ENCODE data around the gene C5orf15. TPM values are rescaled to one million over a fixed set of nuclear protein-coding genes. Genes with fewer than 3 reads are reported as not detected.
"Not testable (repeated sequence)": the region's sequence is repeated elsewhere in the genome, so short reads cannot be mapped to it uniquely, and the experiment has no call there.

The C5orf15 gene
- total RNA-seq, 1 donor from 2014 or later = 63.7 TPM

- H3K27me3 Mint-ChIP-seq (ENCODE audit: low read depth) = no peaks in the 10 kb centered on the region
- peaks cover 29% of the 10 kb centered on the region for H3K4me1 Mint-ChIP-seq (ENCODE audit: low read depth)
- H3K4me3 Mint-ChIP-seq (ENCODE audit: low read depth) = peak overlapping the region; percentile 96
- intact Hi-C loops (cut with micrococcal nuclease) = loop anchor here (2.0 kb wide), 1 partner anchor 35 kb away; the partner anchor contains the start of gene VDAC1
- no peaks in the 10 kb centered on the region for H3K9me3 Mint-ChIP-seq
- peak overlapping the region; percentile 75 for H3K27ac Mint-ChIP-seq
- DNase-seq (ENCODE audit: low spot score) = no peak
- H3K36me3 Mint-ChIP-seq (ENCODE audit: low read depth) = peaks cover 63% of the 10 kb centered on the region
Measured at GRCh38 chr5:133969654-133970324, 1.4 kb upstream of the C5orf15 start.

GRCh38 chr5:133967698-133968203, 674 bp downstream of the C5orf15 start:
- Mint-ChIP-seq H3K4me1 (ENCODE audit: low read depth) (peaks cover 46% of the 10 kb centered on the region), H3K36me3 (ENCODE audit: low read depth) (peaks cover 63% of the 10 kb centered on the region), H3K27ac (peak overlapping the region; percentile 93), H3K9me3 (peaks cover 6% of the 10 kb centered on the region), H3K27me3 (ENCODE audit: low read depth) (no peaks in the 10 kb centered on the region), H3K4me3 (ENCODE audit: low read depth) (peak overlapping the region; percentile 96)
- no peak for DNase-seq (ENCODE audit: low spot score)
- intact Hi-C loops (cut with micrococcal nuclease) = loop anchor here (1.0 to 2.0 kb wide), 3 partner anchors 8 to 37 kb away; partner anchors contain the start of gene VDAC1

GRCh38 chr5:133967124-133967523, 1.3 kb downstream of the C5orf15 start:
- Mint-ChIP-seq H3K36me3 (ENCODE audit: low read depth) (peaks cover 63% of the 10 kb centered on the region), H3K4me1 (ENCODE audit: low read depth) (peaks cover 52% of the 10 kb centered on the region), H3K27me3 (ENCODE audit: low read depth) (no peaks in the 10 kb centered on the region), H3K27ac (peak overlapping the region; percentile 93), H3K9me3 (peaks cover 6% of the 10 kb centered on the region), H3K4me3 (ENCODE audit: low read depth) (peak overlapping the region; percentile 96)
- no peak for DNase-seq (ENCODE audit: low spot score)
- intact Hi-C loops (cut with micrococcal nuclease) = no loop called here

GRCh38 chr5:133966090-133966489, 2.3 kb downstream of the C5orf15 start:
- peaks cover 61% of the 10 kb centered on the region for H3K36me3 Mint-ChIP-seq (ENCODE audit: low read depth)
- no peak overlapping the region for H3K27ac Mint-ChIP-seq
- intact Hi-C loops (cut with micrococcal nuclease) = no loop called here
- no peak overlapping the region for H3K4me3 Mint-ChIP-seq (ENCODE audit: low read depth)
- DNase-seq (ENCODE audit: low spot score) = no peak
- peaks cover 52% of the 10 kb centered on the region for H3K4me1 Mint-ChIP-seq (ENCODE audit: low read depth)
- H3K27me3 Mint-ChIP-seq (ENCODE audit: low read depth) = no peaks in the 10 kb centered on the region
- H3K9me3 Mint-ChIP-seq = peaks cover 6% of the 10 kb centered on the region

GRCh38 chr5:133963493-133964128, 4.8 kb downstream of the C5orf15 start:
- Mint-ChIP-seq H3K9me3 (peaks cover 6% of the 10 kb centered on the region), H3K4me1 (ENCODE audit: low read depth) (peaks cover 58% of the 10 kb centered on the region)

GRCh38 chr5:133962801-133963476, 5.5 kb downstream of the C5orf15 start:
- Mint-ChIP-seq H3K36me3 (ENCODE audit: low read depth) (peaks cover 61% of the 10 kb centered on the region), H3K27me3 (ENCODE audit: low read depth) (no peaks in the 10 kb centered on the region), H3K4me1 (ENCODE audit: low read depth) (peaks cover 58% of the 10 kb centered on the region), H3K27ac (peak overlapping the region; percentile 85), H3K4me3 (ENCODE audit: low read depth) (peak overlapping the region; percentile 22), H3K9me3 (peaks cover 6% of the 10 kb centered on the region)
- intact Hi-C loops (cut with micrococcal nuclease) = loop anchor here (1.0 kb wide), 1 partner anchor 89 kb away; no protein-coding TSS in a partner anchor
- no peak for DNase-seq (ENCODE audit: low spot score)

More at GRCh38 chr5:133963493-133964128, 4.8 kb downstream of the C5orf15 start:
- Mint-ChIP-seq H3K27ac (peak overlapping the region; percentile 85), H3K36me3 (ENCODE audit: low read depth) (peaks cover 64% of the 10 kb centered on the region), H3K4me3 (ENCODE audit: low read depth) (peak overlapping the region; percentile 22), H3K27me3 (ENCODE audit: low read depth) (no peaks in the 10 kb centered on the region)
- no peak for DNase-seq (ENCODE audit: low spot score)
- intact Hi-C loops (cut with micrococcal nuclease) = loop anchor here (1.0 kb wide), 1 partner anchor 89 kb away; no protein-coding TSS in a partner anchor

GRCh38 chr5:133962131-133962530, 6.3 kb downstream of the C5orf15 start:
- no peak for DNase-seq (ENCODE audit: low spot score)
- Mint-ChIP-seq H3K4me1 (ENCODE audit: low read depth) (peaks cover 58% of the 10 kb centered on the region), H3K9me3 (peaks cover 6% of the 10 kb centered on the region), H3K27me3 (ENCODE audit: low read depth) (no peaks in the 10 kb centered on the region), H3K36me3 (ENCODE audit: low read depth) (peaks cover 63% of the 10 kb centered on the region), H3K27ac (peak overlapping the region; percentile 85), H3K4me3 (ENCODE audit: low read depth) (peak overlapping the region; percentile 5)
- intact Hi-C loops (cut with micrococcal nuclease) = no loop called here

GRCh38 chr5:133959643-133960042, 8.8 kb downstream of the C5orf15 start:
- intact Hi-C loops (cut with micrococcal nuclease) = loop anchor here (1.0 kb wide), 1 partner anchor 9 kb away; the partner anchor contains the start of gene C5orf15
- DNase-seq (ENCODE audit: low spot score) = no peak

GRCh38 chr5:133957591-133957990, 10.8 kb downstream of the C5orf15 start:
- peaks cover 26% of the 10 kb centered on the region for H3K4me1 Mint-ChIP-seq (ENCODE audit: low read depth)
- no peaks in the 10 kb centered on the region for H3K27me3 Mint-ChIP-seq (ENCODE audit: low read depth)
- no peak for DNase-seq (ENCODE audit: low spot score)
- intact Hi-C loops (cut with micrococcal nuclease) = no loop called here
- no peaks in the 10 kb centered on the region for H3K9me3 Mint-ChIP-seq
- H3K36me3 Mint-ChIP-seq (ENCODE audit: low read depth) = peaks cover 59% of the 10 kb centered on the region
- peak overlapping the region; percentile 73 for H3K27ac Mint-ChIP-seq
- peak overlapping the region; percentile 58 for H3K4me3 Mint-ChIP-seq (ENCODE audit: low read depth)

More at GRCh38 chr5:133959643-133960042, 8.8 kb downstream of the C5orf15 start:
- Mint-ChIP-seq H3K27me3 (ENCODE audit: low read depth) (no peaks in the 10 kb centered on the region), H3K9me3 (peaks cover 6% of the 10 kb centered on the region), H3K4me1 (ENCODE audit: low read depth) (peaks cover 43% of the 10 kb centered on the region), H3K36me3 (ENCODE audit: low read depth) (peaks cover 67% of the 10 kb centered on the region), H3K27ac (peak overlapping the region; percentile 89), H3K4me3 (ENCODE audit: low read depth) (peak overlapping the region; percentile 75)

GRCh38 chr5:133957080-133957479, 11.3 kb downstream of the C5orf15 start:
- no peaks in the 10 kb centered on the region for H3K9me3 Mint-ChIP-seq

GRCh38 chr5:133956196-133956595, 12.2 kb downstream of the C5orf15 start:
- intact Hi-C loops (cut with micrococcal nuclease); H3K9me3 Mint-ChIP-seq; H3K27me3 Mint-ChIP-seq (ENCODE audit: low read depth); DNase-seq (ENCODE audit: low spot score); H3K27ac Mint-ChIP-seq; H3K4me3 Mint-ChIP-seq (ENCODE audit: low read depth): not testable (repeated sequence)
- H3K4me1 Mint-ChIP-seq (ENCODE audit: low read depth) = peaks cover 21% of the 10 kb centered on the region
- H3K36me3 Mint-ChIP-seq (ENCODE audit: low read depth) = peaks cover 54% of the 10 kb centered on the region

More at GRCh38 chr5:133957080-133957479, 11.3 kb downstream of the C5orf15 start:
- H3K36me3 Mint-ChIP-seq (ENCODE audit: low read depth) = peaks cover 54% of the 10 kb centered on the region
- DNase-seq (ENCODE audit: low spot score) = no peak
- intact Hi-C loops (cut with micrococcal nuclease) = no loop called here
- peak overlapping the region; percentile 58 for H3K4me3 Mint-ChIP-seq (ENCODE audit: low read depth)
- no peaks in the 10 kb centered on the region for H3K27me3 Mint-ChIP-seq (ENCODE audit: low read depth)
- H3K4me1 Mint-ChIP-seq (ENCODE audit: low read depth) = peaks cover 21% of the 10 kb centered on the region
- H3K27ac Mint-ChIP-seq = peak overlapping the region; percentile 73

GRCh38 chr5:133953568-133954145, 14.8 kb downstream of the C5orf15 start:
- Mint-ChIP-seq H3K36me3 (ENCODE audit: low read depth) (peaks cover 39% of the 10 kb centered on the region), H3K4me3 (ENCODE audit: low read depth) (no peak overlapping the region), H3K9me3 (no peaks in the 10 kb centered on the region), H3K4me1 (ENCODE audit: low read depth) (peaks cover 11% of the 10 kb centered on the region), H3K27me3 (ENCODE audit: low read depth) (no peaks in the 10 kb centered on the region), H3K27ac (no peak overlapping the region)
- intact Hi-C loops (cut with micrococcal nuclease) = no loop called here
- no peak for DNase-seq (ENCODE audit: low spot score)
